Trophoblast cell (in vitro differentiated cells and primary cell): ENCODE data around the gene MUC13.
A peak's percentile ranks its signal among the peaks of the same experiment; 100 is the strongest.

Experiments used
- DNase-seq, 2 donors: peaks; one replicate each; pipeline ENCODE4 v3.0.0-alpha.2; 2016
- H2AFZ ChIP-seq: 2 replicates; pipeline ENCODE4 v1.6.1; 2013; ENCODE audit warnings: low read length, moderate library complexity, mild to moderate bottlenecking; ENCODE audit not compliant: insufficient read depth, poor library complexity
- H2AK5ac ChIP-seq: 2 replicates; pipeline ENCODE4 v1.6.1; 2013; ENCODE audit warnings: mild to moderate bottlenecking, low read length
- H2BK120ac ChIP-seq: 2 replicates; pipeline ENCODE4 v1.6.1; 2013; ENCODE audit warnings: low read length, mild to moderate bottlenecking, moderate library complexity; ENCODE audit not compliant: insufficient read depth, poor library complexity
- H2BK12ac ChIP-seq: 2 replicates; pipeline ENCODE4 v1.6.1; 2013; ENCODE audit warnings: mild to moderate bottlenecking, low read length, moderate library complexity
- H2BK5ac ChIP-seq: 2 replicates; pipeline ENCODE4 v1.6.1; 2013; ENCODE audit warnings: low read length, low read depth, moderate library complexity, mild to moderate bottlenecking; ENCODE audit not compliant: poor library complexity
- H3K14ac ChIP-seq: 2 replicates; pipeline ENCODE4 v1.6.1; 2013; ENCODE audit warnings: mild to moderate bottlenecking, low read length
- H3K18ac ChIP-seq: 2 replicates; pipeline ENCODE4 v1.6.1; 2013; ENCODE audit warnings: mild to moderate bottlenecking, low read length
- H3K23ac ChIP-seq: 2 replicates; pipeline ENCODE4 v1.6.1; 2013; ENCODE audit warnings: low read length
- H3K27ac ChIP-seq: 2 replicates; pipeline ENCODE4 v1.5.1; 2013; ENCODE audit warnings: low read depth, mild to moderate bottlenecking, inconsistent platforms, low read length, moderate library complexity
- H3K27me3 ChIP-seq: 2 replicates; pipeline ENCODE4 v1.6.1; 2013; ENCODE audit warnings: inconsistent platforms, mild to moderate bottlenecking, low read length, moderate library complexity; ENCODE audit not compliant: insufficient read depth
- H3K36me3 ChIP-seq, 2 experiments: 1 replicate in 1 of 2; 2 replicates in 1 of 2; pipeline ENCODE4 v1.6.1; 2013; ENCODE audit warnings: low read length in 2 of 2, mild to moderate bottlenecking in 2 of 2, moderate library complexity in 1 of 2; ENCODE audit not compliant: insufficient read depth in 2 of 2, control insufficient read depth in 1 of 2
- H3K4ac ChIP-seq: 2 replicates; pipeline ENCODE4 v1.6.1; 2013; ENCODE audit warnings: low read depth, mild to moderate bottlenecking, low read length, moderate library complexity
- H3K4me1 ChIP-seq, 2 experiments: 1 replicate in 1 of 2; 2 replicates in 1 of 2; pipeline ENCODE4 v1.6.1; 2013; ENCODE audit warnings: low read length in 2 of 2, mild to moderate bottlenecking in 2 of 2, moderate library complexity in 1 of 2; ENCODE audit not compliant: insufficient read depth in 2 of 2, control insufficient read depth in 1 of 2
- H3K4me2 ChIP-seq: 2 replicates; pipeline ENCODE4 v1.6.1; 2013; ENCODE audit warnings: inconsistent platforms, mild to moderate bottlenecking, low read length, moderate library complexity
- H3K4me3 ChIP-seq: 2 replicates; pipeline ENCODE4 v1.5.1; 2013; ENCODE audit warnings: mild to moderate bottlenecking, low read depth, low read length, inconsistent platforms
- H3K79me1 ChIP-seq: one replicate; pipeline ENCODE4 v1.6.1; 2013; ENCODE audit warnings: low read length
- H3K79me2 ChIP-seq: 2 replicates; pipeline ENCODE4 v1.6.1; 2013; ENCODE audit warnings: low read length, mild to moderate bottlenecking; ENCODE audit not compliant: control insufficient read depth, insufficient read depth, poor library complexity
- H3K9ac ChIP-seq: 2 replicates; pipeline ENCODE4 v1.6.1; 2013; ENCODE audit warnings: mild to moderate bottlenecking, low read length
- H3K9me3 ChIP-seq: 2 replicates; pipeline ENCODE4 v1.6.1; 2013; ENCODE audit warnings: low read depth, mild to moderate bottlenecking, control low read depth, inconsistent platforms, low read length; ENCODE audit not compliant: insufficient read depth
- H4K12ac ChIP-seq: 2 replicates; pipeline ENCODE4 v1.6.1; 2013; ENCODE audit warnings: low read depth, mild to moderate bottlenecking, low read length, moderate library complexity
- H4K8ac ChIP-seq: 2 replicates; pipeline ENCODE4 v1.6.1; 2013; ENCODE audit warnings: low read depth, mild to moderate bottlenecking, low read length, moderate library complexity
- H4K91ac ChIP-seq: one replicate; pipeline ENCODE4 v1.6.1; 2013; ENCODE audit warnings: low read depth, mild to moderate bottlenecking, low read length, moderate library complexity
- whole genome bisulfite sequencing: extraction: QIAGEN DNeasy Blood & Tissue Kit; methylation state at CpG from one replicate; pipeline ENCODE4 v1.1.7; 2013; ENCODE audit warnings: missing lambda C conversion rate; ENCODE audit not compliant: insufficient read length, insufficient coverage; ENCODE audit errors: extremely low coverage; 5-methylcytosine and 5-hydroxymethylcytosine counted together

The MUC13 gene

DNA sequence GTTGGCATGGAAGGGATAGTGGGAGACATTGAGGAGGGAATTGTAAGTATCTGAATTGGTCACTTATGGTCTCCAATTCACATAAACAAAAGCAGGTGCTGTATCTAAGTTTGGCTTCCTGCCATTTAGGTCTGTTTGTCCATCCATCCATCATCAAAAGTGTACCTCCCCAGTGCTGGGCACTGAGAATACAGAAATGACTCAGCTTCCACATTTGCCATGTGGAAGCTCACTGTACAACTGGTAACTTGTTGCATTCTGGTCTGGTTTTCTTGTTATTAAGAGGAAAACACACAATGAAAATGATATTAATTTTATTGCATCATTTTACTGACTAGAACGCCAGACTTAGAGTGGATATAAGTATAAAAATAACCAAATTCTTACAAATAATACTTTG, 30.9 kb upstream of the MUC13 start:
- H2BK120ac ChIP-seq, result no peak overlapping the region
- WGBS, result no CpG with 5 or more reads among the region's 1 CpG
- H3K27me3 ChIP-seq, result no peaks in the 10 kb centered on the region
- no peak overlapping the region for H2AK5ac ChIP-seq
- H2BK5ac ChIP-seq, result no peak overlapping the region
- H3K79me1 ChIP-seq, result no peaks in the 10 kb centered on the region
- no peak overlapping the region for H4K8ac ChIP-seq
- no peak overlapping the region for H3K9ac ChIP-seq
- no peak overlapping the region for H3K4me3 ChIP-seq
- H3K18ac ChIP-seq, result no peak overlapping the region
- H3K23ac ChIP-seq, result peak overlapping the region; percentile 37
- no peaks in the 10 kb centered on the region for H3K79me2 ChIP-seq
- H3K4me2 ChIP-seq, result no peak overlapping the region
- no peaks in the 10 kb centered on the region for H3K4me1 ChIP-seq
- peaks cover 2% of the 10 kb centered on the region for H3K9me3 ChIP-seq
- H3K27ac ChIP-seq, result no peak overlapping the region
- no peak for DNase-seq
- no peak overlapping the region for H4K12ac ChIP-seq
- peaks cover 18 to 24% of the 10 kb centered on the region in 2 experiments for H3K36me3 ChIP-seq
- H4K91ac ChIP-seq, result no peak overlapping the region
- H3K14ac ChIP-seq, result no peak overlapping the region
- no peak overlapping the region for H3K4ac ChIP-seq
- H2BK12ac ChIP-seq, result no peak overlapping the region
- H2AFZ ChIP-seq, result no peak overlapping the region

DNA sequence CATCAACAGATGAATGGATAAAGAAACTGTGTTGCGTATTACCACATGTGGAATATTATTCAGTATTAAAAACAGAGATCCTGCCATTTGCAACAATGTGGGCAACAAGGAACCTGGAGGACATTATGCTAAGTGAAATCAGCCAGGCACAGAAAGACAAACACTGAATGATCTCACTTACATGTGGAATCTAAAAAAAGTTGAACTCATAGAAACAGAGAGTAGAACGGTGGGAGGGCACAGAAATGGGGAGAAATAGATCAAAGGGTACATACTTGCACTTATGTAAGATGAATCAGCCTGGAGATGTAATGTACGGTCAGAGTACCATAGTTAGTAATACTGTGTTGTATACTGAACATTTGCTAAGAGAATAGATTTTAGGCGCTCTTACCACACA, 29.8 kb upstream of the MUC13 start:
- Histone ChIP-seq H3K4me3 (no peak overlapping the region), H3K14ac (no peak overlapping the region), H3K79me2 (no peaks in the 10 kb centered on the region), H3K27ac (no peak overlapping the region), H4K8ac (no peak overlapping the region), H3K23ac (no peak overlapping the region), H4K12ac (no peak overlapping the region), H3K36me3 (peaks cover 11 to 14% of the 10 kb centered on the region in 2 experiments), H3K4me1 (no peaks in the 10 kb centered on the region), H2AFZ (no peak overlapping the region), H2BK12ac (no peak overlapping the region), H3K9ac (no peak overlapping the region), H2BK5ac (no peak overlapping the region), H4K91ac (no peak overlapping the region), H3K18ac (no peak overlapping the region), H3K27me3 (no peaks in the 10 kb centered on the region), H2AK5ac (no peak overlapping the region), H3K9me3 (peaks cover 2% of the 10 kb centered on the region), H3K79me1 (no peaks in the 10 kb centered on the region), H3K4ac (no peak overlapping the region), H2BK120ac (no peak overlapping the region), H3K4me2 (no peak overlapping the region)
- no CpG with 5 or more reads among the region's 4 CpGs for WGBS
- no peak for DNase-seq

GRCh38 chr3:124963755-124964154, 29.2 kb upstream of the MUC13 start:
- WGBS, result no CpG with 5 or more reads among the region's 3 CpGs

DNA sequence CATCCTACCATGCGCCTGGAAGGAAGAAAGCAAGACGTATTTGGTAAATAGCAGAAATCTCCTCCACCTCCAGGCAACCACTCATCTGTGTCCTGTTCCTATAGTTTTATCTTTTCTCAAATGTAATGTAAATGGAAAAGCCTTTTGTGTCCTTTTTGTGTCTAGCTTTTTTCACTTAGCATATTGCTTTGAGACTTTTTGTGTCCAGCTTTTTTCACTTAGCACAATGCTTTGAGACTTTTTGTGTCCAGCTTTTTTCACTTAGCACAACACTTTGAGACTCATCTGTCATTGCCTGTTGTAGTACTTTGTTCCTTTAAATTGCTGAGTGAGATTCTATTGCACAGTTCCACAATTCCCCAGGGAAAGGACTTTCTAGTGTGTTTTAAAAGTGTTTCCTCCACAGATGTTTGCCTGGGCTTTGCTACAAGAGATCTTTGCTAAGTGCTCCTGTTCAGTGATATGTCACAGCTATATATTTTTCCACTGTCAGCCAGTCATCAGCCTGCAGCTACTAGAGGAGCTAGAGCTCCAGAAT, 27.9 kb upstream of the MUC13 start:
- Histone ChIP-seq H4K12ac (no peak overlapping the region), H3K9ac (no peak overlapping the region), H3K27me3 (no peaks in the 10 kb centered on the region), H3K23ac (no peak overlapping the region), H3K9me3 (peaks cover 2% of the 10 kb centered on the region), H2AK5ac (no peak overlapping the region), H3K36me3 (no peaks in the 10 kb centered on the region), H3K4me1 (no peaks in the 10 kb centered on the region), H3K79me1 (no peaks in the 10 kb centered on the region), H3K79me2 (no peaks in the 10 kb centered on the region), H2AFZ (no peak overlapping the region), H3K18ac (no peak overlapping the region), H2BK12ac (no peak overlapping the region), H3K4me2 (no peak overlapping the region), H4K8ac (no peak overlapping the region), H2BK120ac (no peak overlapping the region), H2BK5ac (no peak overlapping the region), H3K4ac (no peak overlapping the region), H3K14ac (no peak overlapping the region), H3K27ac (no peak overlapping the region), H3K4me3 (no peak overlapping the region), H4K91ac (no peak overlapping the region)
- WGBS, result no CpG with 5 or more reads among the region's 2 CpGs
- no peak for DNase-seq

More at GRCh38 chr3:124963755-124964154, 29.2 kb upstream of the MUC13 start:
- no peak overlapping the region for H2BK120ac ChIP-seq
- no peaks in the 10 kb centered on the region for H3K27me3 ChIP-seq
- H3K4ac ChIP-seq, result no peak overlapping the region
- H3K79me2 ChIP-seq, result no peaks in the 10 kb centered on the region
- H3K27ac ChIP-seq, result no peak overlapping the region
- no peak overlapping the region for H2BK12ac ChIP-seq
- no peak overlapping the region for H3K4me2 ChIP-seq
- H3K14ac ChIP-seq, result no peak overlapping the region
- no peak overlapping the region for H3K23ac ChIP-seq
- H3K36me3 ChIP-seq, result peaks cover 5 to 8% of the 10 kb centered on the region in 2 experiments
- no peak overlapping the region for H3K18ac ChIP-seq
- H4K12ac ChIP-seq, result no peak overlapping the region
- H2BK5ac ChIP-seq, result no peak overlapping the region
- H4K91ac ChIP-seq, result no peak overlapping the region
- H4K8ac ChIP-seq, result no peak overlapping the region
- H2AK5ac ChIP-seq, result no peak overlapping the region
- H3K9me3 ChIP-seq, result peaks cover 2% of the 10 kb centered on the region
- no peak overlapping the region for H3K4me3 ChIP-seq
- no peak overlapping the region for H2AFZ ChIP-seq
- no peak for DNase-seq
- no peaks in the 10 kb centered on the region for H3K4me1 ChIP-seq
- no peaks in the 10 kb centered on the region for H3K79me1 ChIP-seq
- no peak overlapping the region for H3K9ac ChIP-seq
